Right lobe of liver (tissue), 4 donors: ENCODE data around the gene GPR155.

Source experiments
- POLR2A ChIP-seq: fragments of 450-650 bp; IDR thresholded peaks from one replicate; pipeline ENCODE4 v1.6.1; 2017; ENCODE audit warnings: antibody characterized with exemption, mild to moderate bottlenecking
- TF ChIP-seq, protein P1 (sequence below), 4 donors: fragments of 200-600 bp in 3 of 4; fragments of 450-650 bp in 1 of 4; IDR thresholded peaks; one replicate each; pipeline versions ENCODE4 v1.5.1 to v1.8.0; 2016 to 2022; ENCODE audit warnings: antibody characterized with exemption in 4 of 4, mild to moderate bottlenecking in 2 of 4
- donor health status: DM: no; HTN: no; CAD: no.
- donor health status: DM: no; HTN: no; CAD: no.
- donor health status: DM: no; HTN: yes; CAD: no.

DNA sequence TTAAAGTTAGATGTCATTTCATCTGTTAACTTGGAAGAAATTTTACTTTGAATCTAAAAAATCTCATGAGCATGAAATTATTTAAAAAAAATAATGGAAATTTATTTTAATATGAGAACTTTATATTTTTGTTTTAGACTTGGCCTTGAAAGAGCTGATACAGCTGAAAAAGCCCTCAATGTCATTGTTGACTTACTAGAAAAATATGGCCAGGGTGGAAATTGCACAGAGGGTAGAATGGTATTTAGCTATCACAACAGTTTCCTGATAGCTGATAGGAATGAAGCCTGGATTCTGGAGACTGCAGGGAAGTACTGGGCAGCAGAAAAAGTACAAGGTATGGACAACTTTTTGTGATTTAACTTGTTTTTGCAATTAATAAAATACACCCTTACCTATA lies 86.0 kb downstream of the GPR155 start:
- no peak for TF ChIP-seq POLR2A
- TF ChIP-seq, protein P1, sequence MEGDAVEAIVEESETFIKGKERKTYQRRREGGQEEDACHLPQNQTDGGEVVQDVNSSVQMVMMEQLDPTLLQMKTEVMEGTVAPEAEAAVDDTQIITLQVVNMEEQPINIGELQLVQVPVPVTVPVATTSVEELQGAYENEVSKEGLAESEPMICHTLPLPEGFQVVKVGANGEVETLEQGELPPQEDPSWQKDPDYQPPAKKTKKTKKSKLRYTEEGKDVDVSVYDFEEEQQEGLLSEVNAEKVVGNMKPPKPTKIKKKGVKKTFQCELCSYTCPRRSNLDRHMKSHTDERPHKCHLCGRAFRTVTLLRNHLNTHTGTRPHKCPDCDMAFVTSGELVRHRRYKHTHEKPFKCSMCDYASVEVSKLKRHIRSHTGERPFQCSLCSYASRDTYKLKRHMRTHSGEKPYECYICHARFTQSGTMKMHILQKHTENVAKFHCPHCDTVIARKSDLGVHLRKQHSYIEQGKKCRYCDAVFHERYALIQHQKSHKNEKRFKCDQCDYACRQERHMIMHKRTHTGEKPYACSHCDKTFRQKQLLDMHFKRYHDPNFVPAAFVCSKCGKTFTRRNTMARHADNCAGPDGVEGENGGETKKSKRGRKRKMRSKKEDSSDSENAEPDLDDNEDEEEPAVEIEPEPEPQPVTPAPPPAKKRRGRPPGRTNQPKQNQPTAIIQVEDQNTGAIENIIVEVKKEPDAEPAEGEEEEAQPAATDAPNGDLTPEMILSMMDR (IDR thresholded peaks at IDR 0.05) = no peak
